ENCODE results near the gene TP53TG3.
"Not testable (repeated sequence)": the region's sequence is repeated elsewhere in the genome, so short reads cannot be mapped to it uniquely, and the experiment has no call there.

DNA sequence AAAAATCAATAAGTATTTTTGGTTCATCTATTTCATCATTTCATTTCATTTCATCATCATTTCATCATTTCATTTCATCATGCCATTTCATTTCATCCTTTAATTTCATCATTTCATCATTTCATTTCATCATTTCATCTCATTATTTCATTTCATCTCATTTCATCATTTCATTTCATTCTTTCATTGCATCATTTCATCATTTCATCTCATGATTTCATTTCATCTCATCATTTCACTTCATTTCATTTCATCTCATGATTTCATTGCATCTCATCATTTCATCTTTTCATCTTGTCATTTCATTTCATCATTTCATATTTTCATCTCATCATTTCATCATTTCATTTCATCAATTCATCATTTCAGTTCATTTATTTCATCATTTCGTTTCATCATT lies 31.2 kb downstream of the TP53TG3 start:
- TF ChIP-seq, protein P1, sequence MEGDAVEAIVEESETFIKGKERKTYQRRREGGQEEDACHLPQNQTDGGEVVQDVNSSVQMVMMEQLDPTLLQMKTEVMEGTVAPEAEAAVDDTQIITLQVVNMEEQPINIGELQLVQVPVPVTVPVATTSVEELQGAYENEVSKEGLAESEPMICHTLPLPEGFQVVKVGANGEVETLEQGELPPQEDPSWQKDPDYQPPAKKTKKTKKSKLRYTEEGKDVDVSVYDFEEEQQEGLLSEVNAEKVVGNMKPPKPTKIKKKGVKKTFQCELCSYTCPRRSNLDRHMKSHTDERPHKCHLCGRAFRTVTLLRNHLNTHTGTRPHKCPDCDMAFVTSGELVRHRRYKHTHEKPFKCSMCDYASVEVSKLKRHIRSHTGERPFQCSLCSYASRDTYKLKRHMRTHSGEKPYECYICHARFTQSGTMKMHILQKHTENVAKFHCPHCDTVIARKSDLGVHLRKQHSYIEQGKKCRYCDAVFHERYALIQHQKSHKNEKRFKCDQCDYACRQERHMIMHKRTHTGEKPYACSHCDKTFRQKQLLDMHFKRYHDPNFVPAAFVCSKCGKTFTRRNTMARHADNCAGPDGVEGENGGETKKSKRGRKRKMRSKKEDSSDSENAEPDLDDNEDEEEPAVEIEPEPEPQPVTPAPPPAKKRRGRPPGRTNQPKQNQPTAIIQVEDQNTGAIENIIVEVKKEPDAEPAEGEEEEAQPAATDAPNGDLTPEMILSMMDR (IDR thresholded peaks at IDR 0.05; ENCODE audit: insufficient read depth, low read length, poor library complexity, severe bottlenecking): not testable (repeated sequence)
- not testable (repeated sequence) for TF ChIP-seq EZH2phosphoT487 (conservative IDR thresholded peaks at IDR 0.05; ENCODE audit: low read length)

All from SU-DHL-6 (cell line).